H1 (cell line): ENCODE results near the gene RAI14. TPM values are rescaled to one million over a fixed set of nuclear protein-coding genes. Genes with fewer than 3 reads are reported as not detected.

Source experiments
- CTCF ChIA-PET: fragments of 300-600 bp; sonication (Branson Sonifier 250); formaldehyde crosslinking; loops from one replicate; lab custom pipeline; 2021; ENCODE audit not compliant: partially characterized antibody; lab: Charles Lee
- POLR2A ChIA-PET: fragments of 300-600 bp; sonication (Branson Sonifier 250); formaldehyde crosslinking; loops from one replicate; lab custom pipeline; 2021; ENCODE audit warnings: inconsistent platforms; ENCODE audit not compliant: partially characterized antibody; lab: Charles Lee
- DNase-seq, 2 experiments: peaks; one replicate each; pipeline versions ENCODE4 v3.0.0 to v3.0.0-alpha.2; 2010 to 2022; ENCODE audit warnings: low spot score in 2 of 2, low read depth in 1 of 2, mixed read lengths in 1 of 2
- FAIRE-seq: peaks from 2 replicates; lab custom pipeline; 2011; peaks lifted over from hg19 to GRCh38; lab: Jason Lieb, UNC
- H2AFZ ChIP-seq: 2 replicates; pipeline ENCODE4 v1.8.1; 2012; ENCODE audit warnings: low read length, inconsistent platforms
- H2AK5ac ChIP-seq: 2 replicates; pipeline ENCODE4 v1.6.1; 2013; ENCODE audit warnings: low read depth, low read length
- H2BK120ac ChIP-seq: replicated peaks from 2 replicates; pipeline ENCODE3; 2013; ENCODE audit warnings: low read depth, low read length, inconsistent platforms
- H2BK12ac ChIP-seq: 2 replicates; pipeline ENCODE4 v1.6.1; 2013; ENCODE audit warnings: low read depth, low read length
- H2BK15ac ChIP-seq: 2 replicates; pipeline ENCODE4 v1.6.1; 2013; ENCODE audit warnings: low read length
- H2BK20ac ChIP-seq: 2 replicates; pipeline ENCODE4 v1.6.1; 2013; ENCODE audit warnings: low read length
- H2BK5ac ChIP-seq: 2 replicates; pipeline ENCODE4 v1.6.1; 2013; ENCODE audit warnings: low read depth, low read length
- H3K14ac ChIP-seq: 2 replicates; pipeline ENCODE4 v1.6.1; 2013; ENCODE audit warnings: inconsistent platforms; ENCODE audit not compliant: insufficient read length
- H3K18ac ChIP-seq: 2 replicates; pipeline ENCODE4 v1.6.1; 2013; ENCODE audit warnings: low read length; ENCODE audit errors: extremely low read depth
- H3K23ac ChIP-seq: 2 replicates; pipeline ENCODE4 v1.6.1; 2013; ENCODE audit warnings: inconsistent platforms; ENCODE audit not compliant: insufficient read length
- H3K23me2 ChIP-seq: 2 replicates; pipeline ENCODE4 v1.6.1; 2013; ENCODE audit warnings: low read depth, low read length
- H3K27ac ChIP-seq: 2 replicates; pipeline ENCODE4 v1.6.1; 2011; ENCODE audit warnings: low read depth, low read length, inconsistent platforms
- H3K27me3 ChIP-seq, 4 experiments: replicated peaks in 1 of 4; 1 replicate in 1 of 4; 2 replicates in 3 of 4; pipeline versions ENCODE4 v1.6.1 to v1.8.1; 2011 to 2013; ENCODE audit warnings: low read length in 3 of 4, mild to moderate bottlenecking in 3 of 4, inconsistent platforms in 2 of 4, mixed read lengths in 2 of 4, moderate library complexity in 1 of 4; ENCODE audit not compliant: control insufficient read depth in 3 of 4, insufficient read depth in 3 of 4; ENCODE audit errors: extremely low read depth in 1 of 4
- H3K36me3 ChIP-seq, 4 experiments: 2 replicates each; pipeline versions ENCODE4 v1.6.1 to v1.8.1; 2011 to 2013; ENCODE audit warnings: mild to moderate bottlenecking in 4 of 4, low read length in 3 of 4, moderate library complexity in 2 of 4, control low read depth in 1 of 4, inconsistent platforms in 1 of 4; ENCODE audit not compliant: insufficient read depth in 4 of 4, control insufficient read depth in 2 of 4
- H3K4ac ChIP-seq: replicated peaks from 2 replicates; pipeline ENCODE3; 2013; ENCODE audit warnings: low read length, low read depth, mixed read lengths, inconsistent platforms; ENCODE audit not compliant: insufficient read length
- H3K4me1 ChIP-seq, 4 experiments: replicated peaks in 1 of 4; 1 replicate in 1 of 4; 2 replicates in 3 of 4; pipeline versions ENCODE4 v1.6.1 to v1.8.1; 2011 to 2013; ENCODE audit warnings: low read length in 3 of 4, inconsistent platforms in 2 of 4, mixed read lengths in 1 of 4; ENCODE audit not compliant: insufficient read depth in 4 of 4, control insufficient read depth in 3 of 4
- H3K4me2 ChIP-seq, 2 experiments: 2 replicates each; pipeline versions ENCODE4 v1.6.1 to v1.8.1; 2011 to 2013; ENCODE audit warnings: low read depth in 2 of 2, low read length in 2 of 2, control low read depth in 1 of 2, inconsistent platforms in 1 of 2, mild to moderate bottlenecking in 1 of 2; ENCODE audit not compliant: insufficient read depth in 1 of 2
- H3K4me3 ChIP-seq, 4 experiments: fragments of 200-600, 300-600 bp in 1 of 4; sonication (generic), shearing (Covaris generic), sonication (Bioruptor Twin) in 1 of 4; 2 replicates each; pipeline versions ENCODE4 v1.5.1 to v1.8.1; 2011 to 2016; ENCODE audit warnings: low read length in 4 of 4, low read depth in 3 of 4, control low read depth in 2 of 4, inconsistent platforms in 2 of 4, mild to moderate bottlenecking in 2 of 4, mixed read lengths in 1 of 4, moderate library complexity in 1 of 4; ENCODE audit not compliant: insufficient read depth in 2 of 4; ENCODE audit errors: extremely low read depth in 1 of 4
- H3K56ac ChIP-seq: replicated peaks from 2 replicates; pipeline ENCODE3; 2013; ENCODE audit warnings: low read depth, mild to moderate bottlenecking, mixed read lengths, low read length, inconsistent platforms; ENCODE audit not compliant: insufficient read length
- H3K79me1 ChIP-seq: 2 replicates; pipeline ENCODE4 v1.6.1; 2013; ENCODE audit warnings: low read depth, low read length, control low read depth
- H3K79me2 ChIP-seq, 2 experiments: 2 replicates each; pipeline versions ENCODE4 v1.6.1 to v1.8.1; 2012 to 2013; ENCODE audit warnings: low read length in 2 of 2, mild to moderate bottlenecking in 2 of 2, inconsistent platforms in 1 of 2; ENCODE audit not compliant: insufficient read depth in 2 of 2, control insufficient read depth in 1 of 2
- H3K9ac ChIP-seq, 4 experiments: replicated peaks in 1 of 4; 1 replicate in 1 of 4; 2 replicates in 3 of 4; pipeline versions ENCODE4 v1.6.1 to v1.8.1; 2011 to 2013; ENCODE audit warnings: low read depth in 3 of 4, low read length in 3 of 4, control low read depth in 2 of 4, mild to moderate bottlenecking in 2 of 4, moderate library complexity in 2 of 4, inconsistent platforms in 1 of 4; ENCODE audit errors: extremely low read depth in 1 of 4
- H3K9me3 ChIP-seq, 2 experiments: 2 replicates each; pipeline versions ENCODE4 v1.6.1 to v1.8.1; 2012 to 2013; ENCODE audit warnings: mild to moderate bottlenecking in 2 of 2, moderate library complexity in 2 of 2, control low read depth in 1 of 2, inconsistent platforms in 1 of 2, low read depth in 1 of 2, low read length in 1 of 2, mixed read lengths in 1 of 2; ENCODE audit not compliant: insufficient read depth in 2 of 2
- H4K20me1 ChIP-seq, 2 experiments: replicated peaks in 1 of 2; 2 replicates each; pipeline versions ENCODE3 to v1.8.1; 2011 to 2013; ENCODE audit warnings: inconsistent platforms in 2 of 2, low read length in 2 of 2, mild to moderate bottlenecking in 1 of 2; ENCODE audit not compliant: insufficient read depth in 2 of 2, control insufficient read depth in 1 of 2
- H4K5ac ChIP-seq: 2 replicates; pipeline ENCODE4 v1.6.1; 2013; ENCODE audit warnings: low read length, low read depth, mixed read lengths, inconsistent platforms; ENCODE audit not compliant: insufficient read length
- H4K8ac ChIP-seq: 2 replicates; pipeline ENCODE4 v1.8.0; 2013; ENCODE audit warnings: mild to moderate bottlenecking, moderate library complexity, low read length, inconsistent platforms; ENCODE audit not compliant: insufficient read depth; ENCODE audit errors: extremely low read depth
- H4K91ac ChIP-seq: replicated peaks from 2 replicates; pipeline ENCODE3; 2013; ENCODE audit warnings: low read length, mixed read lengths, inconsistent platforms; ENCODE audit not compliant: insufficient read length
- BCL11A ChIP-seq, 2 experiments: IDR thresholded peaks; one replicate each; pipeline ENCODE4 v1.6.1; 2011; ENCODE audit warnings: low read depth in 2 of 2, low read length in 2 of 2, mild to moderate bottlenecking in 2 of 2
- KDM5A ChIP-seq: fragments of 200-600 bp; IDR thresholded peaks from 2 replicates; pipeline ENCODE4 v1.7.1; 2012; ENCODE audit warnings: mild to moderate bottlenecking, low read length, inconsistent platforms, mixed read lengths
- NANOG ChIP-seq: IDR thresholded peaks from 2 replicates; pipeline ENCODE4 v1.6.1; 2011; ENCODE audit warnings: low read length, low read depth, mild to moderate bottlenecking, inconsistent platforms; ENCODE audit not compliant: insufficient read depth, poor library complexity, severe bottlenecking
- POLR2A ChIP-seq, 2 experiments: IDR thresholded peaks; 1 replicate in 1 of 2; 2 replicates in 1 of 2; pipeline ENCODE4 v1.6.1; 2011; ENCODE audit warnings: low read depth in 2 of 2, low read length in 2 of 2, mild to moderate bottlenecking in 2 of 2; ENCODE audit errors: control extremely low read depth in 1 of 2
- SIX5 ChIP-seq: IDR thresholded peaks from 2 replicates; pipeline ENCODE4 v1.6.1; 2011; ENCODE audit warnings: mild to moderate bottlenecking, low read depth, low read length
- SP2 ChIP-seq: IDR thresholded peaks from 2 replicates; pipeline ENCODE4 v1.6.1; 2012; ENCODE audit warnings: mild to moderate bottlenecking, low read length, inconsistent platforms
- WGBS, 2 experiments: shearing (Covaris generic) in 1 of 2; methylation state at CpG; one replicate each; pipeline versions ENCODE4 v1.1.6 to v1.1.7; 2013 to 2015; ENCODE audit warnings: low lambda C conversion rate in 2 of 2, mixed read lengths in 2 of 2, inconsistent platforms in 1 of 2, low coverage in 1 of 2, missing lambda C conversion rate in 1 of 2; ENCODE audit not compliant: insufficient replicate concordance in 2 of 2, insufficient coverage in 1 of 2, insufficient read length in 1 of 2; ENCODE audit errors: extremely low coverage in 1 of 2, missing lambda C conversion rate in 1 of 2; 5-methylcytosine and 5-hydroxymethylcytosine counted together
- polyA plus RNA-seq, 7 experiments: library from polyadenylated mRNA; depleted of rRNA in 3 of 7; stranded (reverse) in 5 of 7; unstranded in 2 of 7; fragments of >200 nt in 5 of 7; fragments of 200-250 nt in 2 of 7; gene quantifications; 1 replicate in 5 of 7; 2 replicates in 1 of 7; 4 replicates in 1 of 7; pipeline versions ENCODE4 v1.2.1 to v1.2.3, GENCODE V29; 2011 to 2013; ENCODE audit warnings: missing spikeins in 2 of 7, mixed read lengths in 2 of 7
- total RNA-seq: library from RNA; stranded (reverse); fragmentation: NEBNext Ultra II Directional; extraction: Animal tissue kit (Norgen Biotek cat#: 25700); gene quantifications from 2 replicates; pipeline ENCODE4 v1.2.1, GENCODE V29; 2021
- TF ChIP-seq, protein P1 (sequence below): IDR thresholded peaks from 2 replicates; pipeline ENCODE4 v1.6.1; 2012; ENCODE audit warnings: inconsistent platforms
- TF ChIP-seq, protein P2 (sequence below): IDR thresholded peaks from 2 replicates; pipeline ENCODE4 v1.6.1; 2012; ENCODE audit warnings: inconsistent platforms

RAI14 gene
- total and polyA plus RNA-seq, 2 of the 8 experiments (the other 6 are each of a cell fraction or from before 2014, with no cell fraction given): 48.4 to 210 TPM

DNA sequence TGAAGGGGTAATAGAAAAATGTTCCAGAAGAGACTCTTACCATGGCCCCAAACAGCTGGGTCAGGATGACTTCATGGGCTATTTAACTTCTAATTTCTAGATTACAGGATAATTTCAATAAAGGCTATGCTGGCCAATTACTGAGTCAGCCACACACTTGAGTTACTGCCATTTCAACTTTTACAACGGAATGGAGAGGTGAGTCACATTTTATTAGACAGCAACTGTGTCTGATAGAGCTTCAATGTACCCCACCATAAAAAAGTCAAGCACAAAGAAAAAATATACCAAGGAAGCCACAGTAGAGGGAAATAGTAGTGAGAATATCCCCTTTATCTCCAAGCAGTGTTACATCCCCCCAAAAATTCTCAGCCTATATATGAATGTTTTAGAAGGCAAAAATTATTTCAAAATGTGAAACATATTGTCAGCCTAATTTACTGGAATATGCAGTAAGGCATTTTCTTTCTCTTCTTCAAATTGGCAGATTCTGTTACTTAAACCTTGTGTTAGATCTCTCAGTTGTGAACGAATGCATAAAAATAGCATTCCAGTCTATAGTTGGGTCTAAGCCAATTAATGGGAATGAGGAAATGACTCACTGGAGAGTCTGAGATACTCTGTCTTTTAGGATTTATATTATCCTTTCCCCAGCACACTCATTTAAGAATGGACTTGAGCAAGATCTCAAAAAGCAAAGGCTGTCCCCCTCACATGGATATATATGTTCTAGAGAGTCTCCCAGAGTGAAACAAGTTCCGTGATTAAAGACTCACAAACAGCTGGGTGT lies 47.1 kb upstream of the RAI14 start:
- no peaks in the 10 kb centered on the region for H3K79me1 ChIP-seq
- DNase-seq: no peak
- H4K20me1 ChIP-seq: no peaks in the 10 kb centered on the region
- no peak overlapping the region for H2BK12ac ChIP-seq
- WGBS, 2 experiments: 87% methylated on average over 3 of the region's 3 CpGs; no CpG with 5 or more reads in 1 of the 2 experiments
- H4K91ac ChIP-seq: no peak overlapping the region
- TF ChIP-seq POLR2A (IDR thresholded peaks at IDR 0.05; ENCODE audit: control extremely low read depth in 1 of 2, low read depth in 2 of 2, low read length in 2 of 2) (no peak), SIX5 (no peak), SP2 (no peak), NANOG (no peak), BCL11A (IDR thresholded peaks at IDR 0.05; ENCODE audit: low read depth in 2 of 2, low read length in 2 of 2) (no peak), KDM5A (no peak)
- TF ChIP-seq, protein P1, sequence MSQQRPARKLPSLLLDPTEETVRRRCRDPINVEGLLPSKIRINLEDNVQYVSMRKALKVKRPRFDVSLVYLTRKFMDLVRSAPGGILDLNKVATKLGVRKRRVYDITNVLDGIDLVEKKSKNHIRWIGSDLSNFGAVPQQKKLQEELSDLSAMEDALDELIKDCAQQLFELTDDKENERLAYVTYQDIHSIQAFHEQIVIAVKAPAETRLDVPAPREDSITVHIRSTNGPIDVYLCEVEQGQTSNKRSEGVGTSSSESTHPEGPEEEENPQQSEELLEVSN: no peak
- TF ChIP-seq, protein P2, sequence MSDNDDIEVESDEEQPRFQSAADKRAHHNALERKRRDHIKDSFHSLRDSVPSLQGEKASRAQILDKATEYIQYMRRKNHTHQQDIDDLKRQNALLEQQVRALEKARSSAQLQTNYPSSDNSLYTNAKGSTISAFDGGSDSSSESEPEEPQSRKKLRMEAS: no peak
- TF ChIP-seq, all 59 proteins: peak for 0
- no peak overlapping the region for H2BK20ac ChIP-seq
- H4K5ac ChIP-seq: no peak overlapping the region
- H2BK15ac ChIP-seq: no peak overlapping the region
- H3K23me2 ChIP-seq: 0 out of 2 replicates have a peak, but pooled peaks cover 4% of the 10 kb centered on the region
- no peaks in the 10 kb centered on the region for H3K79me2 ChIP-seq
- no peaks in the 10 kb centered on the region for H3K27me3 ChIP-seq
- no peak overlapping the region for H3K14ac ChIP-seq
- H3K4me2 ChIP-seq: 0 out of 4 replicates have a peak overlapping the region, but pooled peaks of 1 of the 2 experiments have one; percentile 19
- no peak overlapping the region for H3K9ac ChIP-seq
- H4K8ac ChIP-seq: no peak overlapping the region
- no peak overlapping the region for H3K4ac ChIP-seq
- no peak overlapping the region for H3K23ac ChIP-seq
- 0 out of 2 replicates have a peak overlapping the region, but pooled peaks have one; percentile 27 for H3K18ac ChIP-seq
- no peak for FAIRE-seq
- ChIA-PET POLR2A (no interaction called here), CTCF (interaction anchor here (1.3 kb wide), 1 partner anchor 123 kb away, joined by 3 read pairs; no protein-coding TSS in a partner anchor)
- H2AK5ac ChIP-seq: no peak overlapping the region
- H3K9me3 ChIP-seq: no peaks in the 10 kb centered on the region
- H2BK5ac ChIP-seq: no peak overlapping the region
- H2BK120ac ChIP-seq: no peak overlapping the region
- no peak overlapping the region for H3K27ac ChIP-seq
- H2AFZ ChIP-seq: no peak overlapping the region
- H3K4me3 ChIP-seq: no peak overlapping the region
- H3K56ac ChIP-seq: no peak overlapping the region
- H3K4me1 ChIP-seq: peaks cover 2 to 7% (median 4%) of the 10 kb centered on the region in 4 experiments; a peak in 5 of 7 replicates
- no peaks in the 10 kb centered on the region for H3K36me3 ChIP-seq
